HG02610 (cell line): ENCODE data around the gene SYNJ2.

Source experiments
- ATAC-seq: cut with Tn5 transposase; IDR thresholded peaks from one replicate; pipeline ENCODE4 v1.9.1; 2021; ENCODE audit warnings: mild to moderate bottlenecking, moderate library complexity; ENCODE audit not compliant: unreplicated experiment

SYNJ2 gene

GRCh38 chr6:158010591-158011477 lies 29.2 kb downstream of the SYNJ2 start:
- ATAC-seq, result no peak

GRCh38 chr6:158011478-158011920 lies 29.8 kb downstream of the SYNJ2 start:
- peak; percentile 37 for ATAC-seq

DNA sequence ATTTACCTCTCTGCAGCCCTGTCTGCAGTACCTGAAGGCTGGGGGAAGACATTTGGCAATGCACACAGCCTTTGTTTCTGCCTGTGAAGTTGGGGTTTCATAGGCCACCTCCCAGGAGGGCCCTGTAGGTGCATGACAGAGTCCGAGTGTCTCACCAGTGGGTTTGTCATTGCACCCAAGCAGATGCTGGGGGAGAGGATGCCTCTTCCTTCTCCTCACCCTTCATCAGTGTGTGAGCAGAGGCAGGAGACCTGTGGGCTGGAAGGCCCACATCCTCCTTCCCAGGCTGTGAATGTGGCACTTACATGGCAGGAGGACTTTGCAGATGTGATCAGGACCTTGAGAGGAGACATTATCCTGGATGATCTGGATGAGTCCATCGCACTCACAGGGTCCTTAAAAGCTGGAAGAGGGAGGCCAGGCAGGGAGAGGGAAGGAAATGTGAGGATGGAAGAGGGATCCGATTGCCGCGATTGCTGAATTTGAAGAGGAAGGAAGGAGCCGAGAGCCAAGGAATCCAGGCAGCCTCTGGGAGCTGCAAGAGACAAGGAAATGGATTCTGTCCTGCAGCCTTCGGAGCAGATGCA lies 30.4 kb downstream of the SYNJ2 start:
- peak; percentile 26 for ATAC-seq

DNA sequence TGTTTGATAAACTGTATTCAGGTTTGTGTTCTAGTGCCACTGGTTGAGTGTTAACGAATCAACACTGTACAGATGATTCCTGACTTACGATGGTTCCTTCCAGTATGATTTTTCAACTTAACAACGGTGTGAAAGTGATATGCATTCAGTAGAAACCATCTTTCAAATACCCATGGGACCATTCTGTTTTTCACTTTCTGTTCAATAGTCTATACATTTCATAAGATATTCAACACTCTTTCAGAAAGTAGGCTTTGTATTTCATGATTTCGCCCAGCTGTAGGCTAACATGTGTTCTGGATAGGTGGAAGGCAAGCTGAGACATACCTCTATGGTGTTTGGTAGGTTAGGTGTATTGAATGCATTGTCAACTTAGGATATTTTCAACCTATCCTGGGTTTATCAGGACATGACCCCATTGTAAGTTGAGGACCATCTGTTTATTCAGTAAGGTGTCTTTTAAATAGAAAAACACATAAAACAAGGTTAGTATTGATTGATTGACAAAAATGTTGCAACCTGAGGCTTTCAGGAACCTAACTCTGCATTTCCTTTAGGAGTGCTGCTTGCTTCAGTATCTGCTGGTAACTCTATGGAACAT lies 32.3 kb downstream of the SYNJ2 start:
- peak; percentile 33 for ATAC-seq

DNA sequence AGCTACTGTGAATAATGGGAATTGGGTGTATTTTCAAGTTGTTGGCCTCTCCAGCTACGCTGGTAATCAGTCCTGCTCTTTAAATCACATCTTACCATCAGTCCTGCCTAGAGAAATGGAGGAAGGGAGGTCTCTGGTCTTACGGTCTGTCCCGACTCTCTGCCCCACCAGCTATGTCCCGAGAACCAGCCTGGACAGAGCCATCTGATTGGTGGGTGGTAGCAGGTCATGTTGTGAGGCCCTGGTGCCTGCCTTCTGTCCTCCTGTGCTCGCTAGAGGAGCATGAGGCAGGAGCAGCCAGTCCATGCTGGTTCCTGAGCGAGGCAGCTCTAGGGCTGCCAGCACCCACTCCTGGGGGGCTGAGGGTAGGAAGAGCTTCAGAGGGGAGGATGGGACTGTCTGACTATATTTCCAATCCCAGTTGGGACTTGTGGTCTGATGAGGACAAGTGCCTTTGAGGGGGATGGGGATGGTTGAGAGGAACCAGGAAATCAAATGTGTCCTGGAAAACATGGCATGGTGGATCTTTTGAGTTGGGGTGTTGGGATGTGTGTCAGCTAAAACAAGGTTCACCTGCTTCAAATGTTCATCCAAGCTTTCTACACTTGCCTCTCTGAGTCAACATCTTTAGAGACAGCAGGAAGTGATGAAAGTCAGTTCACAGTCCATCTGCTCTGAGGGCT lies 33.0 kb downstream of the SYNJ2 start:
- ATAC-seq, result no peak

GRCh38 chr6:158015188-158015506 lies 33.5 kb downstream of the SYNJ2 start:
- no peak for ATAC-seq

GRCh38 chr6:158016571-158017383 lies 35.1 kb downstream of the SYNJ2 start:
- ATAC-seq, result no peak

- no peak for ATAC-seq
Measured at GRCh38 chr6:158017621-158018040, 36.0 kb downstream of the SYNJ2 start.

- no peak for ATAC-seq
Measured at GRCh38 chr6:158018041-158018771, 36.5 kb downstream of the SYNJ2 start.

- no peak for ATAC-seq
Measured at GRCh38 chr6:158018851-158019361, 37.2 kb downstream of the SYNJ2 start.

DNA sequence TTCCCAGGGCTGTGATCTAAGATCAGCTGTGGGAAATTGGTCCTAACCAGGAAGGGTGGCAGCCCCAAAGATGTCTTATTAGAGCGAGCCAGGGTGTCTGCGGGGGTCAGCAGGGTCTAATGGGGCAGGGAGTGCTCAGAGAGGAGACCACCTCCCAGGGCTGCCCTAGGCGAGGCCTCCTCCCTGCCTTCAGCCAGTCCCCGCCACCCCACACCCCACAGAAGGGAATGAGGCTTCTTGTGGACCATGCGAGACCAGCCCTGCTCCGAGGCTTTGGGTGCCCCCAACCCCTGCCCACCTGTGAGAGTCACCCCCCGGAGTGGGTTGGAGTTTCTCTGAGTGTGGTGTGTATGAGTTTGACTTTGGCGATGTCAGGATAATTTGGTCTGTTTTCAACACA lies 37.8 kb downstream of the SYNJ2 start:
- no peak for ATAC-seq

- ATAC-seq, result no peak
Measured at GRCh38 chr6:158020272-158020711, 38.6 kb downstream of the SYNJ2 start.

GRCh38 chr6:158020811-158021210 lies 39.1 kb downstream of the SYNJ2 start:
- no peak for ATAC-seq

DNA sequence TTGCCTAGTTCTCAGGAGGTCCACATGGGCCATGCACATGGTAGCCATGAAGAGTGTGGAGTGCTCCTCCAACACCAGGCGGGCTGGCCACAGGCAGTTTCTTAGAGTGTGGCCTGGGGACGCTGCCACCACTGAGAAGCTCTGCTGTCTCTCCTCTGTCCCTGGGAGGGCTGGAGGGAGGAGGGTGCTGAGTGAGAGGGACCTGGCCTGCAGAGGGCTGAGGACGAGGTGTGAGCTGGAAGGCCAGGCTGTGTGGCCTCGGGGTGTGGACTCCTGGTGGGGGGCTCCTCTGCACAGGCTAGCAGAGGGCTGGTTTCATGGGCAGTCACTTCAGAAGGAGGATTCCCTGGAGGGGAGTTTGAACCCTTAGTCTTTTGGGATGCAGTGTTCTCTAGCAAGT lies 39.7 kb downstream of the SYNJ2 start:
- ATAC-seq, result no peak

GRCh38 chr6:158021814-158022748 lies 40.4 kb downstream of the SYNJ2 start:
- no peak for ATAC-seq

DNA sequence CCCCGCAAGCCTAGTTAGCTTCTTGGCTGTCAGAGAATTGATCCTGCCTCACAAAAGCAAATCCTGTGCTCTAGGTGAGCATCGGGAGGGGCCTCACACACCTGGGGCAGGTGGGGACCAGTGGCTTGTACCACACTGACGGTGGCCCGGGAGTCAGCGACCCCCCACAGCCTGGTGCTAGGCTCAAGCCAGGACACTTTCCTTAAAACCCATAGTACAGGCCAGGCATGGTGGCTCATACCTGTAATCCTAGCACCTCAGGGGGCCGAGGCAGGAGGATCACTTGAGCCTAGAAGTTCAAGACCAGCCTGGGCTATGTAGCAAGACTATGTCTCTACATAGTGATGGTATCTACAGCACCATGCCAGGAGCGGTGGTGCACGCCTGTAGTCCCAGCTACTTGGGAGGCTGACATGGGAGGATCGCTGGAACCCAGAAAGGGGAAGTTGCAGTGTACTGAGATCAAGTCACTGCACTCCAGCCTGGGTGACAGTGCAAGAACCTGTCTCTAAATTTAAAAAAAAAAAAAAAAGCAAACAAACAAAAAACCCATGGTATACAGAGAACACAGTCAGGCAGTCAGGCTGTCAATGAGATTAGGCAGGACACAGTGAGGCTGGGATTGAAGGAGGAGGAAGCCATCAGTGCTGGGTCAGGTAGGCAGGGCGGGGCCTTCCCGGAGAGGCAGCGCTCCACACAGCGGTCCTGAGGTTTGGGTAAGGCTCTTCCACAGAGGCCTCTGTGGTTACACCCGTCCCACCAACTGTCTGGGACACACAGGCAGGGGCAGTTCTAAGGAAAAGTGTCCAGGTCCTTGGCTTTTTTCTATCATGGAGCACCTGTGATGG lies 41.3 kb downstream of the SYNJ2 start:
- ATAC-seq, result no peak

GRCh38 chr6:158023597-158023939 lies 41.9 kb downstream of the SYNJ2 start:
- ATAC-seq, result no peak
